Esophagus squamous epithelium (tissue), 5 donors: ENCODE measurements around the gene ZDHHC9. TPM values are rescaled to one million over a fixed set of nuclear protein-coding genes. Genes with fewer than 3 reads are reported as not detected.

Experiments
- DNase-seq: peaks from one replicate; lab custom pipeline; 2025; lab: John Stamatoyannopoulos, UW
- H3K27ac ChIP-seq, 4 donors: fragments of 200-600 bp; sonication (generic); one replicate each; pipeline ENCODE4 v1.5.1; 2016 to 2019; ENCODE audit warnings: mild to moderate bottlenecking in 1 of 4
- H3K27me3 ChIP-seq, 4 donors: fragments of 200-600 bp; sonication (generic); 1 replicate in 3 of 4; 2 replicates in 1 of 4; pipeline versions ENCODE4 v1.5.1 to v1.6.0; 2017 to 2021; ENCODE audit warnings: antibody characterized with exemption in 1 of 4
- H3K36me3 ChIP-seq, 3 donors: fragments of 200-600 bp; sonication (generic); one replicate each; pipeline ENCODE4 v1.5.1; 2016 to 2019
- H3K4me1 ChIP-seq, 3 donors: fragments of 200-600 bp; sonication (generic); one replicate each; pipeline ENCODE4 v1.5.1; 2017 to 2019
- H3K4me3 ChIP-seq, 4 donors: fragments of 200-600 bp; sonication (generic); 1 replicate in 3 of 4; 2 replicates in 1 of 4; pipeline ENCODE4 v1.5.1; 2016 to 2019; ENCODE audit warnings: mild to moderate bottlenecking in 2 of 4, moderate library complexity in 1 of 4
- H3K9me3 ChIP-seq, 3 donors: fragments of 200-600 bp; sonication (generic); one replicate each; pipeline ENCODE4 v1.5.1; 2016 to 2019
- POLR2A ChIP-seq, 4 donors: fragments of 450-650 bp; IDR thresholded peaks; one replicate each; pipeline ENCODE4 v1.6.1; 2017; ENCODE audit warnings: antibody characterized with exemption in 4 of 4, mild to moderate bottlenecking in 4 of 4, moderate library complexity in 3 of 4
- WGBS, 2 donors: methylation state at CpG; one replicate each; pipeline ENCODE4 v1.1.5; 2018; 5-methylcytosine and 5-hydroxymethylcytosine counted together
- intact Hi-C: fragments of 100-400 bp; cut with DNase I; formaldehyde crosslinking; loops from one replicate; pipeline ENCODE4 v1.15.0; 2022
- total RNA-seq, 4 donors: library from RNA; depleted of rRNA; stranded (reverse); fragments of >200 nt; gene quantifications; one replicate each; pipeline ENCODE4 v1.1.0, GENCODE V29; 2016
- TF ChIP-seq, protein P1 (sequence below), 6 experiments: fragments of 450-650 bp in 4 of 6; fragments of 200-600 bp in 2 of 6; sonication (generic) in 2 of 6; IDR thresholded peaks; one replicate each; pipeline ENCODE4 v1.5.1; 2016 to 2019; ENCODE audit warnings: antibody characterized with exemption in 6 of 6, mild to moderate bottlenecking in 4 of 6, moderate library complexity in 4 of 6
- donor health status: DM: yes; HTN: yes; CAD: no.

The ZDHHC9 gene
- total RNA-seq, 4 donors from 2014 or later, result 11.3 to 22.3 (median 12.8) TPM

DNA sequence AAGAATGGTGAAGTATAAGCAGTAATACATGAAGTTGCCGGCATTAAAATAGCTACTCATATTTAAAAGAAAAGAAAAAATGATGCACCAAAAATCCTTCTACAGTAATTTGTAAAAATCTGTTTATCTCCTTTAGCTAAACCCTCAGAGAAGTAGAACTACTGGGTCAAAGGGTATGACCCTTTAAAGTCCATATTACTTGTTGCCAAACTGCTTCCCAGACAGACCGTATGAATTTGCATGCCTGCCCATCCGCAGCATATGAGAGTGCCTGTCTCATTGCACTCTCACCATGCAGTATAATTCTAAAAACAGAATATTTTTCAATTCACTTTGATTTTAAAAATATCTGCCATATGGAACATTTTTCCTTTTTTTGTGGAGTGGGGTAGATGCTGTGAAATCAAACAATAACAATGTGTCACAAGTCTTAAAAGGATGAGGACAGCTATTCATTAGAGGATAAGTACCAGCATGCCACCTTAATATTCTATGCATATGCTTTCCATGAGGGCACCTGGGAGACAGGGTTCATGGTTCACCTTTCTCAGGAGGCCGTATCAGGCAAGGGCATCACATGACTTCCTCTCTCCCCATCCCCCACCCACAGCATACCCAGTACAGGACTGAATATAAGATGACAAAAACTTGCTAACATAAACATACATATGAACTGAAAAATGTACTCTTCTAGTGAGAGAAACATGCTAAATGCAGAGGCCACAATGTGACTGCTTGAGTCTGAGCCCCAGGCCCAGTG lies 17.8 kb downstream of the ZDHHC9 start:
- Histone ChIP-seq H3K9me3 (no peaks in the 10 kb centered on the region), H3K4me3 (no peak overlapping the region), H3K27me3 (no peaks in the 10 kb centered on the region), H3K36me3 (peaks cover 0 to 36% (median 0%) of the 10 kb centered on the region in 3 donors), H3K27ac (no peak overlapping the region), H3K4me1 (no peaks in the 10 kb centered on the region)
- DNase-seq, result no peak
- 68 to 72% methylated on average over 3 to 4 of the region's 4 CpGs for WGBS, 2 donors
- intact Hi-C loops, result no loop called here
- no peak for TF ChIP-seq POLR2A (IDR thresholded peaks at IDR 0.05)
- TF ChIP-seq, protein P1, sequence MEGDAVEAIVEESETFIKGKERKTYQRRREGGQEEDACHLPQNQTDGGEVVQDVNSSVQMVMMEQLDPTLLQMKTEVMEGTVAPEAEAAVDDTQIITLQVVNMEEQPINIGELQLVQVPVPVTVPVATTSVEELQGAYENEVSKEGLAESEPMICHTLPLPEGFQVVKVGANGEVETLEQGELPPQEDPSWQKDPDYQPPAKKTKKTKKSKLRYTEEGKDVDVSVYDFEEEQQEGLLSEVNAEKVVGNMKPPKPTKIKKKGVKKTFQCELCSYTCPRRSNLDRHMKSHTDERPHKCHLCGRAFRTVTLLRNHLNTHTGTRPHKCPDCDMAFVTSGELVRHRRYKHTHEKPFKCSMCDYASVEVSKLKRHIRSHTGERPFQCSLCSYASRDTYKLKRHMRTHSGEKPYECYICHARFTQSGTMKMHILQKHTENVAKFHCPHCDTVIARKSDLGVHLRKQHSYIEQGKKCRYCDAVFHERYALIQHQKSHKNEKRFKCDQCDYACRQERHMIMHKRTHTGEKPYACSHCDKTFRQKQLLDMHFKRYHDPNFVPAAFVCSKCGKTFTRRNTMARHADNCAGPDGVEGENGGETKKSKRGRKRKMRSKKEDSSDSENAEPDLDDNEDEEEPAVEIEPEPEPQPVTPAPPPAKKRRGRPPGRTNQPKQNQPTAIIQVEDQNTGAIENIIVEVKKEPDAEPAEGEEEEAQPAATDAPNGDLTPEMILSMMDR (IDR thresholded peaks at IDR 0.05), result no peak

DNA sequence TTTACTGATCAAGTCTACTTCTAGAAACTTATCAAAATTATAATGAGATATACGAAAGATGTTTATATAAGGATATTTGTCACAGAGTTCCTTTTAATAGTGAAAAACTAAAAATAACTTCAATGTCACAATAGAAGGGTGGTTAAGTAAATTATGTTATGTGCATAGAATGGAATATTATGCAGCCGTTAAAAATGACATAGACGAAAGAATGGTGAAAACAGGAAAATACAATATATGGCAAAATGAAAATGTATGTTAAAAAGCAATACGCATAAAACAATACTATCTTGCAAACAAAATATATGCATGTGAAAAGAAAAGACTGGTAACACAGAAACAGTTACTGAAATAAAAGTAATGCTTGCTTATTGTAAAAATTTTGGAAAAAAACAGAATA lies 19.1 kb downstream of the ZDHHC9 start:
- no peak overlapping the region for H3K4me3 ChIP-seq
- H3K9me3 ChIP-seq, result no peaks in the 10 kb centered on the region
- intact Hi-C loops, result no loop called here
- TF ChIP-seq, protein P1 (IDR thresholded peaks at IDR 0.05), result no peak
- no peak for TF ChIP-seq POLR2A (IDR thresholded peaks at IDR 0.05)
- H3K36me3 ChIP-seq, result peaks cover 0 to 36% (median 0%) of the 10 kb centered on the region in 3 donors
- no peak for DNase-seq
- H3K27ac ChIP-seq, result no peak overlapping the region
- H3K27me3 ChIP-seq, result no peaks in the 10 kb centered on the region
- H3K4me1 ChIP-seq, result no peaks in the 10 kb centered on the region
- 91 to 92% methylated on average over 4 of the region's 4 CpGs for WGBS, 2 donors

DNA sequence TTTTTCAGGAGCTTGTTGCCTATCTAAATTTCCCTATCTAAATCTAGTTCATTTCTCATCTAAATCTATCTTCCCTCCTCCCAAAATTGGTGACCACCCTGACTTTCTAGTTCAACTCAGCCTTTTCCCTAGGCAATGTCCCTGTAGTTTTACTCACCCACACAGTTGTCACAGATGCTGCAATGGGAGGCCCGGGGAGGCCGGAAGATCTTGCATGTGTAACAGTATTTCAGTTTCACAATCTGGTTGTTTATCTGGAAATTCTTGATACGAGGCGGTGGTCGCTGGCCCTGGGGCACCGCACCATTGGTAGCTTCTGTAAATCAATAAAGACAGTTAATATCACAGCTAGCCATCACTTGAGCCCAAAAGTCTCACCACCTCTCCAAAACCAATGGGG lies 20.2 kb downstream of the ZDHHC9 start:
- TF ChIP-seq POLR2A (IDR thresholded peaks at IDR 0.05), result no peak
- TF ChIP-seq, protein P1 (IDR thresholded peaks at IDR 0.05), result peak in 1 of 6 experiments; percentile 2
- no peaks in the 10 kb centered on the region for H3K27me3 ChIP-seq
- H3K9me3 ChIP-seq, result no peaks in the 10 kb centered on the region
- no peak overlapping the region for H3K27ac ChIP-seq
- 68% methylated on average over 6 of the region's 6 CpGs; no CpG with 5 or more reads in 1 of the 2 donors for WGBS, 2 donors
- DNase-seq, result no peak
- no peak overlapping the region for H3K4me3 ChIP-seq
- intact Hi-C loops, result no loop called here
- no peaks in the 10 kb centered on the region for H3K4me1 ChIP-seq
- peaks cover 0 to 30% (median 0%) of the 10 kb centered on the region in 3 donors for H3K36me3 ChIP-seq

DNA sequence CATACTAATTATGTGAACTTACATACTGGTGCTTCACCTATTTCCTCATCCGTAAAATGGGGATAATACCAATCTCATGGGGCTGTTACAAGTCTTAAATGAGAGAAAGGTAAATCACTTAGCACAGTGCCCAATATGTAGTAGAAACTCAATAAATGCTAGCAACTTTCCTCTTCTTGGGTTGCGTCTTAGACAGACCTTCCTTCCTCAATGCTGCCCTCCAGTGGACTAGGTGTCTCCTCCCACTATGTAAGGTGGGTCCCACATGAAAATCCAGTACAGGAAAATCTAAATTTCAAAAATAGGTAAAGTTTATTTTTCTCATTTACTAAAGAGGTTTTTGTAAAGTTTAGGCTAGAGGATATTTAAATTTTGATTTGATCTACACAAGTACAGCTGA lies 20.6 kb downstream of the ZDHHC9 start:
- Histone ChIP-seq H3K27ac (no peak overlapping the region), H3K4me3 (no peak overlapping the region), H3K36me3 (peaks cover 0 to 26% (median 0%) of the 10 kb centered on the region in 3 donors), H3K9me3 (no peaks in the 10 kb centered on the region), H3K27me3 (no peaks in the 10 kb centered on the region), H3K4me1 (no peaks in the 10 kb centered on the region)
- no peak for DNase-seq
- intact Hi-C loops, result no loop called here
- TF ChIP-seq, protein P1 (IDR thresholded peaks at IDR 0.05), result peak; percentile 14 to 47 (median 30)
- TF ChIP-seq POLR2A (IDR thresholded peaks at IDR 0.05), result no peak
- 40 to 56% methylated on average over 1 to 2 of the region's 2 CpGs for WGBS, 2 donors

DNA sequence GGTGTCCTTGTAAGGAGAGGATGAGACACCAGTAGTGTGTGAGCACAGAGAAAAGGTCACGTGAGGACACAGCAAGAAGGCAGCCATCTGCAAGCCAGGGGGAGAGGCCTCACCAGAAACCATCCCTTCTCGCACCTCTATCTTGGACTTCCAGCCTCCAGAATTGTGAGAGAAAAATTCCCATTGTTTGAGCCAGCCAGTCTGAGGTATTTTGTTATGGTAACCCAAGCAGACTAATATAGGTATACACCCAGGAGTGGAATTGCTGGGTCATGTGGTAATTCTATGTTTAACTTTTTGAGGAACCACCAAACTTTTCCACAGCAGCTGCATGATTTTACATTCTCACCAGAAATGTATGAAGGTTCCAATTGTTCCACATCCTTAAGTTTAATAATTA lies 25.6 kb downstream of the ZDHHC9 start:
- intact Hi-C loops, result no loop called here
- 50 to 93% methylated on average over 1 to 2 of the region's 2 CpGs for WGBS, 2 donors
- TF ChIP-seq, protein P1 (IDR thresholded peaks at IDR 0.05), result no peak
- TF ChIP-seq POLR2A (IDR thresholded peaks at IDR 0.05), result no peak
- Histone ChIP-seq H3K36me3 (peaks cover 0 to 22% (median 0%) of the 10 kb centered on the region in 3 donors), H3K4me3 (no peak overlapping the region), H3K4me1 (no peaks in the 10 kb centered on the region), H3K27me3 (no peaks in the 10 kb centered on the region), H3K9me3 (no peaks in the 10 kb centered on the region), H3K27ac (no peak overlapping the region)
- no peak for DNase-seq
